OCI-LY7 (cell line): ENCODE measurements around the gene MED15. TPM values are rescaled to one million over a fixed set of nuclear protein-coding genes. Genes with fewer than 3 reads are reported as not detected.

ENCODE experiments used
- BruUV-seq: library from RNA; stranded (reverse); fragments of 400-500 nt; replicated peaks from 2 replicates; lab custom pipeline; 2021; lab: Mats Ljungman, UMichigan
- CTCF ChIA-PET: fragments of 300-600 bp; sonication (Branson Sonifier 250); formaldehyde crosslinking; loops from one replicate; lab custom pipeline; 2022; ENCODE audit warnings: antibody characterized with exemption; ENCODE audit not compliant: unreplicated experiment; lab: Charles Lee
- POLR2A ChIA-PET: fragments of 300-600 bp; sonication (Branson Sonifier 250); formaldehyde crosslinking; loops from one replicate; lab custom pipeline; 2022; ENCODE audit warnings: antibody characterized with exemption; lab: Charles Lee
- DNase-seq: peaks from one replicate; pipeline ENCODE4 v3.0.0-alpha.2; 2015; ENCODE audit warnings: low spot score
- H2AFZ ChIP-seq: fragments of 200-600 bp; sonication (generic), shearing (Covaris generic); 2 replicates; pipeline ENCODE4 v1.6.1; 2014; ENCODE audit warnings: mild to moderate bottlenecking, antibody characterized with exemption, low read length, moderate library complexity
- H3K27ac ChIP-seq: fragments of 200-600 bp; sonication (generic); 2 replicates; pipeline ENCODE4 v1.5.1; 2014; ENCODE audit warnings: mixed run types, low read depth, mild to moderate bottlenecking, moderate library complexity, low read length, inconsistent platforms; ENCODE audit not compliant: poor library complexity, severe bottlenecking
- H3K36me3 ChIP-seq: fragments of 200-600 bp; sonication (generic); 2 replicates; pipeline ENCODE4 v1.6.1; 2014; ENCODE audit warnings: mild to moderate bottlenecking, antibody characterized with exemption, low read length, moderate library complexity, mixed read lengths; ENCODE audit not compliant: insufficient read depth
- H3K4me1 ChIP-seq: fragments of 200-600 bp; sonication (generic); 2 replicates; pipeline ENCODE4 v1.5.1; 2014; ENCODE audit warnings: mild to moderate bottlenecking, low read length; ENCODE audit not compliant: insufficient read depth, poor library complexity, severe bottlenecking
- H3K4me2 ChIP-seq: fragments of 200-600 bp; sonication (generic); 2 replicates; pipeline ENCODE4 v1.6.1; 2014; ENCODE audit warnings: mild to moderate bottlenecking, low read length
- H3K4me3 ChIP-seq: fragments of 200-600 bp; sonication (generic); 2 replicates; pipeline ENCODE4 v1.5.1; 2014; ENCODE audit warnings: mild to moderate bottlenecking, low read depth, low read length; ENCODE audit not compliant: poor library complexity, severe bottlenecking
- H3K79me2 ChIP-seq: fragments of 200-600 bp; sonication (generic); 2 replicates; pipeline ENCODE4 v1.6.1; 2016; ENCODE audit warnings: low read depth, mild to moderate bottlenecking, low read length, moderate library complexity, mixed read lengths; ENCODE audit not compliant: insufficient read depth
- H3K9me2 ChIP-seq: fragments of 200-600 bp; sonication (generic); 2 replicates; pipeline ENCODE4 v1.6.1; 2016; ENCODE audit warnings: mild to moderate bottlenecking, low read length, mixed read lengths; ENCODE audit not compliant: insufficient read depth
- H3K9me3 ChIP-seq: fragments of 200-600 bp; sonication (generic); 2 replicates; pipeline ENCODE4 v1.6.1; 2014; ENCODE audit warnings: mild to moderate bottlenecking, mixed run types, low read length, mixed read lengths
- H4K20me1 ChIP-seq: fragments of 200-600 bp; sonication (generic); 2 replicates; pipeline ENCODE4 v1.6.1; 2014; ENCODE audit warnings: mild to moderate bottlenecking, antibody characterized with exemption, low read length, moderate library complexity, mixed read lengths; ENCODE audit not compliant: insufficient read depth
- EZH2phosphoT487 ChIP-seq: fragments of 200-600 bp; sonication (generic); IDR thresholded peaks from 2 replicates; pipeline ENCODE4 v1.6.1; 2018; ENCODE audit warnings: low read depth, borderline replicate concordance, mild to moderate bottlenecking, mixed run types, antibody characterized with exemption, low read length, moderate library complexity, mixed read lengths
- intact Hi-C: fragments of 100-400 bp; cut with micrococcal nuclease; formaldehyde crosslinking; loops from one replicate; pipeline ENCODE4 v1.10.0; 2022; ENCODE audit not compliant: unreplicated experiment
- total RNA-seq, 2 experiments: library from RNA; depleted of rRNA in 1 of 2; stranded (reverse); fragments of >200 nt in 1 of 2; shearing (Covaris generic) in 1 of 2; gene quantifications; 2 replicates each; pipeline ENCODE4 v1.2.3, GENCODE V29; 2014 to 2022
- TF ChIP-seq, protein P1 (sequence below): fragments of 200-600 bp; sonication (generic); conservative IDR thresholded peaks from 2 replicates; pipeline ENCODE4 v1.5.1; 2014; ENCODE audit warnings: mild to moderate bottlenecking, antibody characterized with exemption, low read length, moderate library complexity, mixed read lengths

MED15 gene
- total RNA-seq, 2 experiments from 2014 or later, result 28.7 to 79.2 TPM

DNA sequence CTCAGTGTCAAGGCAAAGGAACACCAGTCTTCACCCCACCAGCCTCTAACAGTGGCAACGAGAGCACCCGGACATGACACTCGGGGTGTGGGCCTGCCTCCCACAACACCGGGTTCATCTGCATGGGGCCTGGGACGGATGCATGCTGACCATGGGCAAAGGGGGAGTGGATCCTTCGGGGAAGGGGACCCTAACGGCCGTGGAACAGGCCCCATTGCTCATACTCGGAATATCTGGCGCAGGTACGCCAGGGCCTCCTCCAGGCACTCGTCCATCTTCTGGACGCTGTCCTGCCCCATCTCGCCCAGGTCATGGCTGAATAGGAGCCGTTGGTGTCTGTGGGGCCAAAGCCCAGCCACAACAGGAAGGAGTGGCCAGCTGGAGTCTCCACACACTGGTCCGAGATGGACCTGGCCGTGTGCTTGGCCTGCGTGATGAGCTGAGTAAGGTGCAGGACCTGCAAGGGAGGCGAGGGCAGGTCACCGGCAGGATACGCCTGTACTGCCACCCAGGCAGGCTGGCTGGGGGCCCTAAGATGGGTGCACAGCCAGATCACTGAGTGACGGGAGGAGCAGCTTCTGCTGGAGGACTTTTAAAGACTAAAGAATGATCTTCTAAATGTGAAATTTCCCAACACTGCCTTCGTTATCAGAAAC is 96.8 kb downstream of the MED15 start:
- no TSS peak for BruUV-seq
- no peak for DNase-seq
- Histone ChIP-seq H3K4me2 (no peak overlapping the region), H3K9me3 (no peaks in the 10 kb centered on the region), H2AFZ (no peak overlapping the region), H3K4me1 (no peaks in the 10 kb centered on the region), H3K27ac (no peak overlapping the region), H3K4me3 (no peak overlapping the region), H3K79me2 (no peaks in the 10 kb centered on the region), H4K20me1 (no peaks in the 10 kb centered on the region), H3K36me3 (no peaks in the 10 kb centered on the region), H3K9me2 (no peaks in the 10 kb centered on the region)
- CTCF ChIA-PET, result no interaction called here
- intact Hi-C loops, result no loop called here
- POLR2A ChIA-PET, result no interaction called here
- no peak for TF ChIP-seq EZH2phosphoT487
- TF ChIP-seq, protein P1, sequence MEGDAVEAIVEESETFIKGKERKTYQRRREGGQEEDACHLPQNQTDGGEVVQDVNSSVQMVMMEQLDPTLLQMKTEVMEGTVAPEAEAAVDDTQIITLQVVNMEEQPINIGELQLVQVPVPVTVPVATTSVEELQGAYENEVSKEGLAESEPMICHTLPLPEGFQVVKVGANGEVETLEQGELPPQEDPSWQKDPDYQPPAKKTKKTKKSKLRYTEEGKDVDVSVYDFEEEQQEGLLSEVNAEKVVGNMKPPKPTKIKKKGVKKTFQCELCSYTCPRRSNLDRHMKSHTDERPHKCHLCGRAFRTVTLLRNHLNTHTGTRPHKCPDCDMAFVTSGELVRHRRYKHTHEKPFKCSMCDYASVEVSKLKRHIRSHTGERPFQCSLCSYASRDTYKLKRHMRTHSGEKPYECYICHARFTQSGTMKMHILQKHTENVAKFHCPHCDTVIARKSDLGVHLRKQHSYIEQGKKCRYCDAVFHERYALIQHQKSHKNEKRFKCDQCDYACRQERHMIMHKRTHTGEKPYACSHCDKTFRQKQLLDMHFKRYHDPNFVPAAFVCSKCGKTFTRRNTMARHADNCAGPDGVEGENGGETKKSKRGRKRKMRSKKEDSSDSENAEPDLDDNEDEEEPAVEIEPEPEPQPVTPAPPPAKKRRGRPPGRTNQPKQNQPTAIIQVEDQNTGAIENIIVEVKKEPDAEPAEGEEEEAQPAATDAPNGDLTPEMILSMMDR, result no peak

DNA sequence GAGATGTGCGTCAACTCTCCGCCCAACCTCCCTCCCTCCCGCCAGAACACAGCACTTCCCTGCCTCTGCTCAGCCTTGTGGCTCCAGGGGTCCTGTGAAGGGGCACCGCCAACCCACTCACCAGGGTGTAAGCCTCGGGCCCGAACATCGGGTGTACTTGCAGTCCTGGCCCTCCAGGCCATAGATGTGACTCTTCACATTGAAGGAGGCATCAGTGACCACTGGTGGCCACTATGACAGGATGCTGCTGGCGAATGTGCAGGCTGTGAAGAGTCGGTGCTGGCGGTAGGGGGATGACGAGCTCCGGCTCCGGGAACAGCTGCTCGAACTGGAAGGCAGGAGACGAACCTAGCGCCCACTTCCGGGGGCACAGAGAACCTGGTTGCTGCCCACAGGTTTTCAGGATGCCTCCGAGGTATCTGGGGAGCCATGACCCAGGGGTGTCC is 97.4 kb downstream of the MED15 start:
- Histone ChIP-seq H3K9me2 (no peaks in the 10 kb centered on the region), H4K20me1 (no peaks in the 10 kb centered on the region), H3K36me3 (no peaks in the 10 kb centered on the region), H3K4me1 (no peaks in the 10 kb centered on the region), H3K4me3 (no peak overlapping the region), H2AFZ (no peak overlapping the region), H3K79me2 (no peaks in the 10 kb centered on the region), H3K27ac (no peak overlapping the region), H3K9me3 (no peaks in the 10 kb centered on the region), H3K4me2 (no peak overlapping the region)
- TF ChIP-seq, protein P1, result no peak
- no peak for TF ChIP-seq EZH2phosphoT487
- intact Hi-C loops, result no loop called here
- POLR2A ChIA-PET, result no interaction called here
- no TSS peak for BruUV-seq
- DNase-seq, result no peak
- CTCF ChIA-PET, result no interaction called here

DNA sequence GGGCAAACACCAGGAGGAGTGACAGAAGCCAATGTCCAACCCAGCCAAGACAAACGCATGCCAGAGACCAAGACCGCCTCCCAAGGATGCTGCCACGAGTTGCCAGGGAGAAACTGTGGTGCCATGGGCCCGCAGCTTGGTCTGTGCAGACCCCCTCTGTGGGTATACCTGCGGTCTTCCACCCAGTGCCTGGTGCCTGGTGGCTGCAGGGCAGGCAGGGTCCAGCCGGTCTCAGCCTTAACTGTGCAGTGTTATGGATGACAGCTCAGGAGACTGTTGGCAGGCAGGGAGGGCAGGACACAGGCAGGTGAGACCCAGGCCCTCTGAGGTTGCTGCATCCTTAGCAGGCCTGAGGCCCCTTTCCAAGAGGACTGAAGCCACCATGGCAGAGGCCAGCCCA is 97.9 kb downstream of the MED15 start:
- H3K79me2 ChIP-seq, result no peaks in the 10 kb centered on the region
- no peaks in the 10 kb centered on the region for H3K4me1 ChIP-seq
- TF ChIP-seq, protein P1, result no peak
- no peak for TF ChIP-seq EZH2phosphoT487
- no peaks in the 10 kb centered on the region for H4K20me1 ChIP-seq
- no peak overlapping the region for H3K27ac ChIP-seq
- intact Hi-C loops, result no loop called here
- H3K9me3 ChIP-seq, result no peaks in the 10 kb centered on the region
- no peak overlapping the region for H2AFZ ChIP-seq
- POLR2A ChIA-PET, result no interaction called here
- CTCF ChIA-PET, result no interaction called here
- no peaks in the 10 kb centered on the region for H3K36me3 ChIP-seq
- no TSS peak for BruUV-seq
- no peak for DNase-seq
- H3K4me2 ChIP-seq, result no peak overlapping the region
- H3K4me3 ChIP-seq, result no peak overlapping the region
- no peaks in the 10 kb centered on the region for H3K9me2 ChIP-seq
